Cardiac fibroblast (primary cell): ENCODE results near the gene RBM7.

Experiments
- DNase-seq, 2 donors: peaks; one replicate each; pipeline versions ENCODE4 v3.0.0 to v3.0.0-alpha.2; 2010; ENCODE audit warnings: low read depth in 2 of 2
- H3K4me3 ChIP-seq, 2 donors: replicated peaks in 1 of 2; 1 replicate in 1 of 2; 2 replicates in 1 of 2; pipeline ENCODE4 v1.5.1; 2011; ENCODE audit warnings: low read depth in 2 of 2, low read length in 2 of 2, mild to moderate bottlenecking in 2 of 2, moderate library complexity in 1 of 2
- CTCF ChIP-seq: IDR thresholded peaks from one replicate; pipeline ENCODE4 v1.5.1; 2011; ENCODE audit warnings: low read depth, mild to moderate bottlenecking, low read length, inconsistent platforms

Gene RBM7

DNA sequence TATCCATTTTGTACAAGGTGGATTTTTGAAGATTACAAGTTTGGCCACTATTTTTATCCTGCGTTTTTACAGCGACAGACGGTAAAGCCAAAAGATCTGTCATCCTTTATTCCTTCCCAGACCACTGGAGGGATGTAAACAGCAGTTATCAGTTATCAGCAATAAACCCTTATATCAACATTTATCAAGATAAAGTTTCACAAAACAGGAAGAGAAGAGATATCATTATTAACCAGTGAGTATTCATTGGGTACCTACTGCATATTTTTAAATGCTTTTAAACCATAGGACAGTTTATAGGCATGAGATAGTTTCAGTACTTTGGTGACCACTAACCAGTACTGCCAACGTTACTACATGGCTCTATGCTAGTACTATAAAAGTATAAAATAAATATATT lies 32.9 kb downstream of the RBM7 start:
- no peak overlapping the region for H3K4me3 ChIP-seq
- TF ChIP-seq CTCF: no peak
- DNase-seq: no peak

DNA sequence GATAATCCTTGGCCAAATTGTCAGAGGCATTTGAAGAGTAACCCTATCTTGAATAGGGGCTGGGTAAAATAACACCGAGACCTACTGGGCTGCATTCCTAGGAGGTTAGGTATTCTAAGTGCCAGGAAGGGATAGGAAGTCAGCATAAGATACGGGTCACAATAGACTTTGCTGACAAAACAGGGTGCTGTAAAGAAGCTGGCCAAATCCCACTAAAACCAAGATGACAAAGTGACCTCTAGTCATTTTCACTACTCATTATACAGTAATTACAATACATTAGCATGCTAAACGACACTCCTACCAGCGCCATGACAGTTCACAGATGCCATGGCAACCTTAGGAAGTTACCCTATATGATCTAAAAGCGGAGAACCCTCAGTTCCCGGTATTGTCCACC lies 37.8 kb downstream of the RBM7 start:
- H3K4me3 ChIP-seq: no peak overlapping the region
- no peak for TF ChIP-seq CTCF
- DNase-seq: peak in 1 of 2 donors; percentile 19

GRCh38 chr11:114439229-114440120 lies 39.0 kb downstream of the RBM7 start, which contains the start of gene REXO2:
REXO2 (plus strand) TSS chr11:114439467; CDS start chr11:114439529, 62 bp downstream.
- TF ChIP-seq CTCF: peak; percentile 10
- peak; percentile 96 to 97 for DNase-seq
- peak within 1 kb of the TSS; percentile 98 to 99 for H3K4me3 ChIP-seq

DNA sequence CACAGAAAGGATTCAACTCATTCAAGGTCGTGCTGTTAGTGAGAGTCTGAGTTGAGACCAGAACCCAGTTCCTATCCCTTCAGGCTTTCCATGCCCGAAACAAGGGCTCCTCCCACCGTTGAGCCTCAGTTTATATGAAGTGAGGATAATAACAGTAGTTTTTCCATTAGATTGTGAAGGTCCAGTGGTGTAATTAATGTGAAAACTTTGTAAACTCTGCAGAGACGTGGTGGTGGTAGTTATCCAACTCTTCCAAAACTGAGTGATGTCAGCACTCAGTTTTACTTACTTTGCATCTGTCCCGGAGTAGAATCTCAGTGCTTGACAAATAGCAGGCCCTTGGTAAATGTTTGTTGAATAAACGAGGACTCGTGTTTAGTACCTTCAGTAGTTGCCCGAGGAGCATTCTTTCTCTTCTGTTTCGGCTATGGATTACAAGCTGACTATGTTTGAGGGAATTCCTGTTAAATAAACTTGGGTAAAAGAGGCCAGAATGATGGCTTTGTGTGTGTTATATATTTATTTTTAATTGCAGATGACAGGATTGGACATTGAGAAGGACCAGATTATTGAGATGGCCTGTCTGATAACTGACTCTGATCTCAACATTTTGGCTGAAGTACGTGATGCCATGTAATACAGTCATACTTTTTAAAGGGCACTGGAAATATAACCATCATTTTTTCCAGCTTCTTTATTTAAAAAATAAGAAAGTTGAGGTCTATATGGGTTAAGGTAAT lies 39.8 kb downstream of the RBM7 start:
- no peak for TF ChIP-seq CTCF
- peak overlapping the region; percentile 98 to 99 for H3K4me3 ChIP-seq
- peak; percentile 21 to 35 for DNase-seq

DNA sequence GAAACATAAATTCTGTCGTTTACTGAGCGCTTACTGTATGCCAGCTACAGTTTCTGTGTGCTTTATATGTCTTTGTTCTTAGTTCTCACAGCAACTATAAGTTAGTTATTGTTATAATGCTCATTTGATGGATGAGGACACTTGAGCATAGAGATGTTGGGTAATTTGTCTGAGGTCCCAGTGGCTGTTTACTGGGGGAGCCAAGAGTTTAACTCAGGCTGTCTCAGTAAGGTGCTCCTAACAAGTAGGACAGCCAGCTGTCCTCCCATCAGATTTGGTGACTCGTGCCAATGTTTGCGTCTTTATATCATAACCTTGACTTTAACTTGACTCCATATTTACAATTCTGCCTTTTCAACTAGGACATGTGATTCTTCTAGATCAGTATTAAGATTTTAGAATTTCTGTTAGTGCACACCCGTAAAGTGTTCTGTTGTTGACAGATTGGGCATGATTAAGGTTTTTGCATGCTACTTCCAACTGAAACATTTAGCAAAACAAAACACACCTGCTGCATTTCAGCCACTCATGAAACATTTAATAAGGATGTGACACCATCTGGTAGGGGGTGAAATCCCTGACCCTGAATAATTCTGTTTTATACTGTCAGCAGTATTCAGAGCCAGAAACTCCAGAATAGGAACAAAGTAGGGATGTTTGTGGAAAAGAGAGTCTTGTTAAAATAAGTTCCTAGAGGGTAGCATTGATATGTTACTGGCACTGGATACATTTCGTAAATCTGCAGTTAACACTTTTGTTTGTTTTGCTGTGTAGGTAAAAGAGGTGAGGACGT lies 40.7 kb downstream of the RBM7 start:
- no peak for TF ChIP-seq CTCF
- peak in 1 of 2 donors; percentile 8 for DNase-seq
- peak overlapping the region; percentile 98 to 99 for H3K4me3 ChIP-seq

GRCh38 chr11:114441921-114442320 lies 41.5 kb downstream of the RBM7 start:
- TF ChIP-seq CTCF: no peak

More at GRCh38 chr11:114441921-114442320, 41.5 kb downstream of the RBM7 start:
- no peak overlapping the region for H3K4me3 ChIP-seq
- no peak for DNase-seq
